ENCODE measurements around the gene PKIG. TPM values are rescaled to one million over a fixed set of nuclear protein-coding genes. Genes with fewer than 3 reads are reported as not detected.

Gene PKIG
- total and polyA plus RNA-seq, 2 donors (not counting 3 experiments of a cell fraction or from before 2014, with no cell fraction given) = 135 to 167 TPM

GRCh38 chr20:44598423-44599305, 16.3 kb downstream of the PKIG start:
- no peak overlapping the region for H3K4me3 ChIP-seq (replicated peaks in 1 of 3; ENCODE audit: insufficient read depth in 1 of 3, low read depth in 1 of 3, low read length in 3 of 3)
- H3K27me3 ChIP-seq (ENCODE audit: control insufficient read depth in 2 of 2, insufficient read depth in 2 of 2, low read length in 2 of 2) = no peaks in the 10 kb centered on the region
- H3K9me3 ChIP-seq (replicated peaks; ENCODE audit: control insufficient read depth, insufficient read depth, low read length) = no peaks in the 10 kb centered on the region
- ChIA-PET POLR2A (interaction anchor here (1.7 kb wide), 1 partner anchor 12 kb away, joined by 7 read pairs; no protein-coding TSS in a partner anchor), CTCF (interaction anchor here (0.7 to 2.9 kb wide), 9 partner anchors 10 to 77 kb away, joined by 3 to 18 read pairs (median 4); partner anchors contain the start of genes PKIG and SERINC3)
- H3K4me2 ChIP-seq (ENCODE audit: insufficient read depth, low read length) = peak overlapping the region; percentile 67
- FAIRE-seq (peak; percentile 98), DNase-seq (ENCODE audit: low read depth, low spot score) (peak; percentile 71)
- no peaks in the 10 kb centered on the region for H4K20me1 ChIP-seq (replicated peaks; ENCODE audit: control insufficient read depth, extremely low read depth, insufficient read depth, low read length)
- dilution Hi-C loops (cut with MboI; ENCODE audit: extremely low pct_ligation_motif_present, low sequenced_read_pairs) = no loop called here
- H3K79me2 ChIP-seq (ENCODE audit: control insufficient read depth, insufficient read depth, low read length) = peaks cover 82% of the 10 kb centered on the region
- TF ChIP-seq MAX (IDR thresholded peaks at IDR 0.05; ENCODE audit: insufficient read depth, insufficient read length) (no peak), GATA2 (IDR thresholded peaks at IDR 0.05; ENCODE audit: insufficient read depth, insufficient read length, low read depth, low read length) (no peak), POLR2A (IDR thresholded peaks at IDR 0.05; ENCODE audit: low read depth, low read length) (no peak), CTCF (IDR thresholded peaks at IDR 0.05; ENCODE audit: extremely low read depth in 1 of 2, insufficient read depth in 1 of 2, low read depth in 1 of 2, low read length in 2 of 2) (peak; percentile 13 to 24), MYC (IDR thresholded peaks at IDR 0.05; ENCODE audit: low read depth, low read length) (no peak), FOS (IDR thresholded peaks at IDR 0.05; ENCODE audit: borderline replicate concordance, insufficient read depth, low read length) (peak; percentile 42), POLR2AphosphoS5 (IDR thresholded peaks at IDR 0.05; ENCODE audit: insufficient read depth, low read depth, low read length) (peak; percentile 45), EZH2 (IDR thresholded peaks at IDR 0.05; ENCODE audit: borderline replicate concordance, low read depth, low read length, severe bottlenecking) (no peak), JUN (IDR thresholded peaks at IDR 0.05; ENCODE audit: borderline replicate concordance, insufficient read depth, insufficient read length, low read depth) (peak; percentile 82)
- peaks cover 79% of the 10 kb centered on the region for H3K4me1 ChIP-seq (ENCODE audit: control insufficient read depth, extremely low read depth, insufficient read depth, low read length)
- H3K36me3 ChIP-seq (ENCODE audit: control insufficient read depth in 2 of 2, extremely low read depth in 1 of 2, insufficient read depth in 2 of 2, low read length in 2 of 2) = peaks cover 2 to 8% of the 10 kb centered on the region in 2 experiments
- TSS peak; percentile 60 for BruUV-seq (replicated peaks)
- peak overlapping the region; percentile 81 for H3K27ac ChIP-seq (ENCODE audit: insufficient read depth, low read depth, low read length)
- intact Hi-C loops (cut with micrococcal nuclease) = loop anchor here (1.0 to 2.0 kb wide), 5 partner anchors 9 to 66 kb away; no protein-coding TSS in a partner anchor
- no peak overlapping the region for H2AFZ ChIP-seq (ENCODE audit: low read depth, low read length)
- peak overlapping the region; percentile 64 for H3K9ac ChIP-seq (replicated peaks; ENCODE audit: extremely low read depth, insufficient read depth, low read length)
- H3K9me1 ChIP-seq (replicated peaks; ENCODE audit: control insufficient read depth, extremely low read depth, insufficient read depth, low read length) = no peaks in the 10 kb centered on the region
